Left ventricle myocardium superior (tissue), 1 donor: ENCODE results near the gene LRRN4. TPM values are rescaled to one million over a fixed set of nuclear protein-coding genes. Genes with fewer than 3 reads are reported as not detected.
"Not testable (repeated sequence)": the region's sequence is repeated elsewhere in the genome, so short reads cannot be mapped to it uniquely, and the experiment has no call there.

Source experiments
- ATAC-seq: fragments of 200-7000 bp; cut with Tn5 transposase; one replicate; pipeline ENCODE4 v1.9.1; 2020; ENCODE audit warnings: mild to moderate bottlenecking, moderate library complexity
- DNase-seq: peaks from one replicate; pipeline ENCODE4 v3.0.0-alpha.2; 2020
- intact Hi-C: fragments of 100-400 bp; cut with micrococcal nuclease; formaldehyde crosslinking; loops from one replicate; pipeline ENCODE4 v1.11.0; 2022
- total RNA-seq: library from RNA; stranded (reverse); fragmentation: NEBNext Ultra II Directional; extraction: Animal tissue kit (Norgen Biotek cat#: 25700); gene quantifications from one replicate; pipeline ENCODE4 v1.2.1, GENCODE V29; 2021
- donor health status: DM: no; HTN: yes; CAD: no; lungs with severe emphysema.

The LRRN4 gene
- total RNA-seq, 1 donor from 2014 or later: 0.99 TPM

GRCh38 chr20:6066582-6066981, 12.7 kb upstream of the LRRN4 start:
- DNase-seq: no peak
- no peak for ATAC-seq
- intact Hi-C loops: no loop called here

- ATAC-seq (no peak), DNase-seq (no peak)
- intact Hi-C loops: no loop called here
Observed at GRCh38 chr20:6061544-6061943, 7.7 kb upstream of the LRRN4 start.

GRCh38 chr20:6060213-6060612, 6.4 kb upstream of the LRRN4 start:
- intact Hi-C loops: no loop called here
- no peak for ATAC-seq
- no peak for DNase-seq

GRCh38 chr20:6058684-6059295, 4.9 kb upstream of the LRRN4 start:
- intact Hi-C loops: no loop called here

GRCh38 chr20:6057691-6058090, 3.8 kb upstream of the LRRN4 start:
- intact Hi-C loops: no loop called here
- DNase-seq: no peak
- ATAC-seq: no peak

More at GRCh38 chr20:6058684-6059295, 4.9 kb upstream of the LRRN4 start:
- no peak for DNase-seq
- ATAC-seq: no peak

GRCh38 chr20:6057139-6057538, 3.3 kb upstream of the LRRN4 start:
- ATAC-seq (no peak), DNase-seq (no peak)
- intact Hi-C loops: no loop called here

GRCh38 chr20:6055981-6056569, 2.2 kb upstream of the LRRN4 start:
- no peak for ATAC-seq
- DNase-seq: peak; percentile 40
- intact Hi-C loops: no loop called here

- intact Hi-C loops: no loop called here
- ATAC-seq (no peak), DNase-seq (no peak)
Observed at GRCh38 chr20:6055161-6055783, 1.4 kb upstream of the LRRN4 start.

- DNase-seq, ATAC-seq, intact Hi-C loops: not testable (repeated sequence)
Observed at GRCh38 chr20:6054689-6055051, 810 bp upstream of the LRRN4 start.

GRCh38 chr20:6053064-6053775, 640 bp downstream of the LRRN4 start:
- no peak for ATAC-seq

GRCh38 chr20:6051505-6051904, 2.4 kb downstream of the LRRN4 start:
- DNase-seq: no peak
- no peak for ATAC-seq
- intact Hi-C loops: no loop called here

More at GRCh38 chr20:6053064-6053775, 640 bp downstream of the LRRN4 start:
- DNase-seq: no peak
- intact Hi-C loops: no loop called here

GRCh38 chr20:6048391-6048790, 5.5 kb downstream of the LRRN4 start:
- intact Hi-C loops: no loop called here
- DNase-seq (no peak), ATAC-seq (no peak)

- DNase-seq (no peak), ATAC-seq (no peak)
- intact Hi-C loops: no loop called here
Observed at GRCh38 chr20:6046432-6046831, 7.4 kb downstream of the LRRN4 start.

GRCh38 chr20:6045566-6045965, 8.3 kb downstream of the LRRN4 start:
- ATAC-seq (no peak), DNase-seq (no peak)
- intact Hi-C loops: no loop called here

- no peak for ATAC-seq
- intact Hi-C loops: no loop called here
Observed at GRCh38 chr20:6044115-6044514, 9.7 kb downstream of the LRRN4 start.

GRCh38 chr20:6041808-6042265, 12.0 kb downstream of the LRRN4 start:
- DNase-seq: no peak
- intact Hi-C loops: no loop called here
- no peak for ATAC-seq

More at GRCh38 chr20:6044115-6044514, 9.7 kb downstream of the LRRN4 start:
- no peak for DNase-seq

- ATAC-seq (no peak), DNase-seq (no peak)
- intact Hi-C loops: no loop called here
Observed at GRCh38 chr20:6040958-6041807, 12.7 kb downstream of the LRRN4 start.

GRCh38 chr20:6040540-6040939, 13.3 kb downstream of the LRRN4 start:
- intact Hi-C loops: no loop called here
- DNase-seq (no peak), ATAC-seq (no peak)

- DNase-seq: no peak
- intact Hi-C loops: no loop called here
- ATAC-seq: no peak
Observed at GRCh38 chr20:6039766-6040165, 14.1 kb downstream of the LRRN4 start.
